Hepatocyte (in vitro differentiated cells): ENCODE results near the gene UBE2D2.

ENCODE experiments used
- CTCF ChIP-seq: fragments of 200-600 bp; sonication (generic); IDR thresholded peaks from 2 replicates; pipeline ENCODE4 v1.5.1; 2016; ENCODE audit warnings: antibody characterized with exemption, mild to moderate bottlenecking; ENCODE audit not compliant: poor library complexity
- EZH2 ChIP-seq: fragments of 200-600 bp; sonication (generic); IDR thresholded peaks from 2 replicates; pipeline ENCODE4 v1.6.1; 2016; ENCODE audit warnings: antibody characterized with exemption, mild to moderate bottlenecking, borderline replicate concordance

GRCh38 chr5:139669662-139670368 lies 108.7 kb downstream of the UBE2D2 start:
- TF ChIP-seq CTCF (no peak), EZH2 (no peak)
